RWPE1 (cell line): Measurements from ENCODE around the gene ATXN2.

Experiments
- CTCF ChIA-PET: fragments of 350-600 bp; sonication (Branson Sonifier 250); formaldehyde crosslinking; extraction: SDS; loops from one replicate; lab custom pipeline; 2021; lab: Yijun Ruan, JAX
- POLR2A ChIA-PET: fragments of 400-600 bp; formaldehyde crosslinking; extraction: SDS; loops from one replicate; lab custom pipeline; 2020; ENCODE audit warnings: antibody characterized with exemption; ENCODE audit not compliant: low non-redundant PET; lab: Yijun Ruan, JAX
- DNase-seq: peaks from one replicate; pipeline ENCODE4 v3.0.0; 2012; ENCODE audit warnings: low spot score
- H3K27ac ChIP-seq: fragments of 450-650 bp; 2 replicates; pipeline ENCODE4 v1.5.1; 2017
- CTCF ChIP-seq: fragments of 450-650 bp; conservative IDR thresholded peaks from 2 replicates; pipeline ENCODE4 v1.5.1; 2017; ENCODE audit warnings: low read depth, mild to moderate bottlenecking

The ATXN2 gene

GRCh38 chr12:111598637-111599452, at the start of gene ATXN2:
Gene ATXN2, minus strand, starts transcription at chr12:111599315. Its CDS starts 281 bp downstream, at chr12:111599034.
- POLR2A ChIA-PET, result no interaction called here
- H3K27ac ChIP-seq, result peak within 1 kb of the TSS; percentile 97
- TF ChIP-seq CTCF, result no peak
- peak; percentile 81 for DNase-seq
- CTCF ChIA-PET, result no interaction called here

GRCh38 chr12:111645433-111645832, 46.3 kb upstream of the ATXN2 start:
- DNase-seq, result no peak
- POLR2A ChIA-PET, result no interaction called here
- TF ChIP-seq CTCF, result no peak
- CTCF ChIA-PET, result no interaction called here
- no peak overlapping the region for H3K27ac ChIP-seq

GRCh38 chr12:111643427-111643826, 44.3 kb upstream of the ATXN2 start:
- ChIA-PET CTCF (no interaction called here), POLR2A (no interaction called here)
- no peak for TF ChIP-seq CTCF
- no peak for DNase-seq
- H3K27ac ChIP-seq, result no peak overlapping the region

- no peak for TF ChIP-seq CTCF
- ChIA-PET POLR2A (no interaction called here), CTCF (no interaction called here)
- no peak overlapping the region for H3K27ac ChIP-seq
- no peak for DNase-seq
Measured at GRCh38 chr12:111642681-111643426, 43.7 kb upstream of the ATXN2 start.

- no peak for DNase-seq
- TF ChIP-seq CTCF, result no peak
- no peak overlapping the region for H3K27ac ChIP-seq
- ChIA-PET POLR2A (no interaction called here), CTCF (interaction anchor here (0.7 kb wide), 1 partner anchor 30 kb away, joined by 3 read pairs; no protein-coding TSS in a partner anchor)
Measured at GRCh38 chr12:111640506-111640905, 41.4 kb upstream of the ATXN2 start.

GRCh38 chr12:111638556-111638955, 39.4 kb upstream of the ATXN2 start:
- POLR2A ChIA-PET, result no interaction called here
- CTCF ChIA-PET, result no interaction called here

More at GRCh38 chr12:111638556-111638955, 39.4 kb upstream of the ATXN2 start:
- no peak for TF ChIP-seq CTCF
- no peak overlapping the region for H3K27ac ChIP-seq
- DNase-seq, result no peak
